NOMO-1 (cell line): ENCODE measurements around the gene MBD5.

Experiments used
- DNase-seq, 2 experiments: peaks; one replicate each; lab custom pipeline; 2025; ENCODE audit not compliant: unreplicated experiment in 2 of 2; lab: John Stamatoyannopoulos, UW

Gene MBD5

DNA sequence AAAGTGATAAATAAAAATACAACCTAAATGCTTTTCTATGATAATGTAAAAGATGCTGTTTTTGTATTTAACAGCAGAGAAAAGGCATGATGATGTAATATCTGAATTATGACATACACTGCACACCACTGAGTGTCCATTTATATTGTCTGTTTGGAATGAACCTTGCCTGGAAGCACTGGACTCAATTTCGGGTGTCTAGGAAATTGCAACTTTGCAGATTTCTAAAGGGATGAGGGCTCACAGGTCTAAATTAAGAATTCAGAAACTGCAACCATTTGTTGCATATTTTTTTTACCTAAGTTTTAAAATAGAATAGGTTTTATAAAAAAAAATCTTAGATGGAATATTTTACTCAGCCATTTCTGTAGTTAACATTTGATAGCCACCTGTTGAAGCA is 492.5 kb downstream of the MBD5 start:
- no peak for DNase-seq

DNA sequence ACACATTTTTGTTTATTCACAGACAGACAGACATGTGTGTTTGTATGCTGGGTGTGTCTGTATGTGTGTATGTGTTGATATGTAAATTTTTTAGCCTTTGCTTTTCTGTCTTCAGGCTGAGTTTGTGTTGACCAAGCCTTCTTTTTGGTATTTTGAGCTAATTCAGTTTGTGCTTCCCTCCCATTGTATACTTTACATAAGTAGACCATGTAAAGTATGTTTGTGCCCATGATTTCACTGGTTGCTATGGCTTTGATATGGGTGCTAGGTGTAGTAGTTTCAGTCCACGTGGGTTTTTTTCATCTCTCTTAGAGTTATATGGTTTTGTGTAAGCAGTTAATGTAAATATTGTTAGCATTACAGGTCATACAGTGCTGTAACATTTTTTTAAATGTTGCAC is 494.2 kb downstream of the MBD5 start:
- no peak for DNase-seq

DNA sequence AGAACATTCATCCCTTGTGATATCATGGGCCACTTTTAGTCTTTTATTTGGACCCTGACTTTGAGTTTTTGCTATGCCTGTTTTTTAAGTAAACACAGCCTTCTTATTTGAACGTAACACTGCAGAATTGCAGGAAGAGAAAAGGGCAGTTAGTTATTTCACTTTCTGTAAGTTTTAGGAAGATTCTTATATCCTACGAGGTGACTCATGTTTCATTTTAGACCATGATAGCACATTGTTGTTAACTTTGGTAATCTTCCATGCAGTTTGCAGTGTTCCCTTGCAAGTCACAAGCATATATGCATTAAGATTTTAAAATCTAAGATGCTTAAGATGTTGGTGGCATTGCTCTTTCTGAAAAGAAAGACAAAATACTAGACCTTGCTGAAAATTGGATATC is 495.1 kb downstream of the MBD5 start:
- no peak for DNase-seq

DNA sequence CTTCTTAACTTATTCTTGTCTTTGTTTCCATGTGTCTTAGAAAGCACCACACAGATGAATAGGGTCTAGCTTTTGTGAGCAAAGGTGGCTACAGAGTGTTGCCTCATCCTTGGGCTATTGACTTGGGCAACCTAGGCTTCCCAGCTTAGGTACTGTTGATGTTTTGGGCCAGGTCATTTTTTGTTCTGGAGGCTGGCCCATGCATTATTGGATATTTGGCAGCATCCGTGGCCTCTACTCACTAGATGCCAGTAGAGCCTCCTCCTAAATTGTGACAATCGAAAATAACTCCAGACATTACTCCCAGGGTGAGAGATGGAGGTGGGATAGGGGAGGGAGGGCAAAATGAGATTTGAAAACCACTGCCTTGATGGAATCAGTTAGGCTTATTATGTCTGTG is 496.4 kb downstream of the MBD5 start:
- no peak for DNase-seq

DNA sequence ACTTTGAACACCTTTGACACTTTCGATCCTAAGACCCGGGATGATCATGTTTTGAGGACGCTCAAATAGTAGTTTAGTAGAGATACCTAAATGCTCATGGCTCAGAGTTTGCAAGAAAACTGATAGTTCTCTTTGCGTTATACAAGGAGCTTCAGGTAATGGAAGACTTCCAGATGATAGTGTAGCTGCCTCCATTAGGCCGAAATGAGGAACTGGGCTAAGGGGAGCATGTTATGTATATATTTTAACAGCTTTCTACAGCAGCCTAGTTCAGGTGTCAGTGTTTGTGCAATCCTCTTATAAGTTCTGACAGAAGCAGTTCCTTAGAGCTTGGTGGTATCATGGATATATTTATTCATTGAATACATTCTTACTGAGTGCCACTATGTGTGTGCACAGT is 496.9 kb downstream of the MBD5 start:
- no peak for DNase-seq

DNA sequence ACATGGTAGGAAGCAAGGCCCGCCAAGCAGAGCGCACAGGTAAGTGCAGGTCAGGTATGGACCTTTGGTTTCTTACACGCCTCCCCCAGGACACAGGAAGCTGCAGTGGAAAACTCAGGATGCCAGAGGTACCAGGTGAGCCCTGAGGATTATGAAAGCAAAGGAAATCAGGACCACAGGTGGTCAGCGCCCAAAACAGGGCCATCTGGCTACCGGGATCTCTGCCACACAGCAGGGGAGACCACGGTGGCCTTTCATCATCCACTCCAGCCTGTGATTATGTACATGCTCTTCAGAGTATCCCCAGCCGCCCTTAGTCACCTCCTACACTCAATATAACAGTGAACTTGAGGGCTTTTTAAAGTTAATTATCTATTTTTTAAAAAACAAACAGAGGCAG is 498.1 kb downstream of the MBD5 start:
- no peak for DNase-seq

DNA sequence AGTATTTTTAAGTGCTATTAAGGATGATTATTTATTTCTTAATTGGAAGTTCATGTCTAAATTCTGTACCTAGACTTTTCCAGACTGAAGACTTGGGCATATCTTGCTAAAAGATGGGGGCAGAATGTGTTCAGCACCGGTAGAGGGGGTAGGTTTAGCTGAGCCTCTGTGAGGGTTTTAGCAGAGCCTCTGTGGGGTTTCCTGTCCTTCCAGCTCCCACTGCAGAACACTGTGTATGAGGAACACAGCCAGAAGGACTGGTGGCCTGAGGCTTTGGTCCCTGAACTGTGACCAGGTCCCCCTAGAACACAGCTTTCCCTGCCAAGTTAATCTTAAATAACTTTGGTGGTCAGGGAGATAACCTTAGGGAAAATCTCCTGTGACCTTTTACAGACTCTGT is 500.3 kb downstream of the MBD5 start:
- DNase-seq, result no peak

DNA sequence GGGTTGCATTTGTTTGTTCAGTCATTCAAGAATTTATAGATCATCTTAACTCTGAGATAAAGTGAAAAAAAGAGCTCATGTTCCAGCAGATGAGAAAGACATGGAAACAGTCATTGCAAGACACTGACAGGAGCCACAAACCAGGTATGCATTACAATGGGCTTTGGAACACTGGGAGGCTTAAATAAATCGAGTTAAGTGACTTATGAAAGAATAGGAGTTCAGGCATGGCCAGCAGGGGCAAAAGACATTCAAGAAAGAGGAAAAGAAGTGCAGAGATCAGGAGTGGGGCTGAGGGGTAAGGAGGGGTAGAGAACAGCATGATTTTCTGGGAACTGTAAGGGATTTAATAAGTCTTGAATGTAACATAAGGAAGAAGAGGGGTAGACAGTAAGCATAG is 502.4 kb downstream of the MBD5 start:
- DNase-seq, result no peak

DNA sequence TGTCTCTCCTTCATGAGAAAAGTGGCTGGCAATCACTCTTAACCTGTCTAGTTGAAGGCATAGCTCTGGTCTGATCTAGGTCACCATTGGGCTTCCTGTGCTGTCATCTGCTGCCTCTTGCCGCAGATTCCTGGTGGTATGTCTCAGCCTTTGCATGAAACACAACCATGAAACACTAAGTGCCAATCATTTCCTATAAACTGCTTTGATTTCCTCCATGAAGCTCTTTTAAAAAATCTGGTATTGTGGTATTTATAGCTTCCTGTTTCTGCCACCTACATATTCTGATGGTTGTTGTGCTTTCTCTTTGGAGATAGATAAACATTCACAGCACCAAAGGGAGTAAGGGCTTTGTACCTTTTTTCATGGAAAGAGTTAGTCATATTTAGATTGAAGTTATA is 503.6 kb downstream of the MBD5 start:
- no peak for DNase-seq

DNA sequence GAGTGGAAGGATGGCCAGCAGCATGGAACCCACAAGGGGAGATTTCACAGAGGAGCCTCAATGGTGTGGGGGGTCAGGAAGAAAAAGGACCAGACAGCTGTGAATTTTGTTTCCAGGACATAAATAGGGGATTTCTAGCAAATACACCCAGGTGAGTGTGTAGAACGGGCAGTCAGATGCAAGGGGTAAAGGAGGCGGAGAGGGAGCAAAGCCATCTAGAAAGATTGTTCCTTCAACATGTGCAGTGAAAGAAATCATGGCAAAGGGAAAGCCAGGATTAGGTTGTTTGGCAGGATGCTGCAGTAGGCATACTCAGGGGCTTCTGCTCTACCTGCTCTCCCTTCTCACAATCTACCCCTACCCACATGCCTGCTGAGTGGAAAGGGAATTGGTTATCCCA is 504.2 kb downstream of the MBD5 start:
- DNase-seq, result no peak

DNA sequence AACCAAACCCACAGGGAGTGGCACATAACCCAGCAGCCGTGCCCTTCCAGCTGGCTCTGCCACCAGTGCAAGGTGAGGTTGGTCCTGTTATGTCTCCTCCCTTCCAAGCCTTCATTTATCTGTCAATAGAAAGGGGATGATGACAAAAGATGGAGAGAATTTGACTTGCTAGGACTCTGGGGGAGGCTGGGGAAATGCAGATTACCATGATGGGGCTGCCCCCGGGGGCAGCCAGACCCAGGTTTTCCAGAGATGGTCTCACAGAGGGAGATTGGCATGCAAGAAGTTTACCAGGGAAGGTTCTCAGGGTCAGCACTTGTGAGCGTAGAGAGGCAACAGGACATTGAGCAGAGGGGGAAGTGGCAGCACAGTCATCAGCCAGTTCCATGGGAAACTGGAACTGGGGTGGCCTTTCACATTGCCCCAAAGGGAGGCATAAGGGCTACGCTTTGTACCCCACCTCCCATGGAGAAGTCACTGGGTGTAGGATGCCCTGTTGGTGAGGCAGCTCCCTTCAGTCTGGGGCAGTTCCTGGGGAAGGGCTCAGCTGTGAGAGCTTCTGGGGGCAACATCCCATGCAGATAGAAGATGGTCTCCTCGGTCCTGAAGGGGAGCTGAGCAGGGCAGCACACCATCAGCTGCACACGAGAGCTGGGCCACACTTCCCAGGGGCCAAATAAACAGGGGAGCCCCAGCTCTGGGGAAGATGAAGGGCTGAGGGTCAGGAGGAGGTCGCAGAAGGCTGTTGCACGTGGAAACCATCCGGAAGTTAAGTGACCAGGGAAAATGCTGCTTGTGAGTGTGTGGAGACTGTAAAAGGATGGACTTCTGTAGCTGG is 505.8 kb downstream of the MBD5 start:
- no peak for DNase-seq

DNA sequence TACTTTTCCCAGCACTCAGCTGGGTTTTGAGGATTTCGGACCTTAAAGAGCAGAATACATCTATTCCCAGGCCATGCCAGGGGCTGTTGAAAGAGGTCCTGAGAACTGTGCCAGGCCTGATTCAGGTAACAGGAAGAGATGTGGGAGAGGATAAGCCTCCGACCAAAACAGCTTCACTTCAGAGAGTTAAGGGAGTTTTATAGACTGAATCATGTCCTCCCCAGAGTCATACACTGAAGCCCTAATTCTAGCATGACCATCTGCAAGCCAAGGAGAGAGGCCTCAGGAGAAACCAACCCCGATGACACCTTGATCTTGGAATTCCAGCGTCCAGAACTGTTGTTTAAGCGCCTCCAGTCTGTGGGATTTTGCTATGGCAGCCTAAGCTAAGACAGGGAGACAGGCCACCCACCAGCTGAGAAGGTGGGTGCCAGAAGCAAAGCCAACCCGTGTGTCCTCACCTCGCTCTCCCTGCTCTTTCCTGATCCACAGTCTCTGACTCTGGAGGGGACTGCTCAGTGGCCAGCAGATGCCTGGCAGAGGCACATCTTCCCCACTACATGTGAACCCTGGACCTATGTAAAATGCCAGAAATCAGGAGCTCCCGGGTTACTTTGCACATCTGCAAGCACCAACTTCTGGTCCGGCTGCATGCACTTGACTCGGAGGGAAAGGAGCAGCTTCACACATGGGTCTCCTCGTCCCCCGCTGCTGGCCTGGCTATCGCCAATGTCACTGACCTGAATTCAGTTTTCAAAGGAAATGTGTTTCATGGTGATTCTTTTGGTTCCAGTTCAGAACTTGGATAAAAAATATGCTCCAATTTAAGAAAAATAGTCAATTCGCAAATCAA is 506.8 kb downstream of the MBD5 start:
- DNase-seq, result no peak

DNA sequence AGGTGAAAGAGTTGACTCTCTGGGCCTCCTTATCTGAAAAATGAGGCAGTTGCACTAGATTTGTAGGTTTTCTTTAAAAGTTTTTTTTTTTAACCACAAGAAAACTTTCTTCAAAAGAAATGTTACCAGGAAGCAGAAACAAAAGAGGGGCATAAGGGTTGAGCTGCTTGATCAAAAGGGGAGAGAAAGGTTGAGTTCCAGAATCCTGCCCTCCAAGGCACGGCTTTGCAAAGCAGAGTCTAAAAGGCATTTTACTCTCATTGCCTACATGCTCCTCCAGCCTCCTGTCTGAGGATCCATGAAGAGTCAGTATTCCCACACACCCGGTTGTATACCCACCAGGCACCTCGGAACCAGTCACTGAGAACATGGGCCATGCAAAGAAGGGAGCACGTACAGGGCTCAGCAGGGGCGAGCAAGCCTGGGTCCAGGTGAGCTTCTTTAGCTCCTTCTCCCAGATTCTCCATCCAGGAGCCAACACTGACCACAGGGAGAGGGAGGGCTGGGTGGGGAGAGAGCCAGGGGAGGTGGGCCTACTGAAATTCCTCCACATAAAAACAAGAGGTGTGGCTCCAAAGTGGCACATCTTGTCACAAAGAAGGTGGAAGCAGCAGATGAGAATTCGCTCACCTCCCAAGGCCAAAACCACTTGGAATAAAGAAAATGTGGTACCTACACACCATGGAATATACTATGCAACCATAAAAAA is 507.6 kb downstream of the MBD5 start:
- no peak for DNase-seq

DNA sequence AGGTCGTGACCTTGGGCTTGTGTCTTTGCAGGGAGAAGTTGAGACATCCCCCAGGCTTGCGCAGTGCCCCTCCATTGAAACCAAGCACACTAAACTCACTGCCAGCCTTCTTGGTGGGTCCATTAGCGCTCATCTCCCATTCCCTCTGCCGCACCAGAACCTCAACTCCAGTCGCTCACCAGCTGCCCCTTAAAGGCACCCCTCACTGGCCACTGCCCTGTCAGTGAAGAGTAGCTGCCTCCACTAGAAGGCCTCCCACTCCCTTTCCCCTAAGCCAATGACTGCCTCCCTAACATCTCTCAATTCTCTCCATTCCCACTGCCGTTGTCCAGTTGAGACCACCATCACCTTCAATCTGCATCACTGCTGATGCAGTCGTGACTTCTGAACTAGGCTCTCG is 508.9 kb downstream of the MBD5 start:
- no peak for DNase-seq

DNA sequence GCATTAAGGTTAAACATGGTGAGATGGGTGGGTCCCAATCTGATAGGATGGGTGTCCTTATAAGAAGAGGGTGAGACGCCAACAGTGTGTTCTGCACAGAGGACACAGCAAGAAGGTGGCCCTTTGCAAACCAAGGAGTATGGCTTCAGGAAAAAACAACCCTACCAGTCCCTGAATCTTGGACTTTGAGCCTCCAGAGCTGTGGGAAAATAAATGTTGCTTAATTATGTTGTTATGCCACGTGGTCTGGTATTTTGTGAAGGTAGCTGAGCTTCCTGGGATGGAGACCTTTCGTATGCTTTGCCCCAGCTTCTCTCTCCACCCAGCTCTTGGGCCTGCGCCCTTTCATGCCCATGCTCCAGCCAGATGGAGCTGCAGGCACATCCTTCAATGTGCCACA is 509.5 kb downstream of the MBD5 start:
- DNase-seq, result no peak

DNA sequence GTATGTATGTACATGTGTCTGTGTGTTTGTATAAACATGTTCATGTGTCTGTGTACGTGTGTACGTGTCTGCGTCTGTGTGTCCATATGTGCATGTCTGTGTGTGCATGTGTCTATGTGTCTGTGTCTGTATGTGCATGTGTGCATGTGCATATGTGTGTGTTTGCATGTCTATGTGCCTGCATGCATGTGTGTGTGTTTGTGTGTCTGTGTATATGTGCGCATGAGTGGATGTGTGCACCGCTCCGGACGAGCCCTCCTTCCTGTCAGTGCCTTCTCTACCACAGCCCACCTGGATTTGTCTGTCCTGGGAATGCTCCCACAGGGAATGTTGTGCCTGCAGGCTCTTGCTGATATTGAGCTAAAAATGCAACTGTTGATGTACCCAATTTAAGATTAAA is 510.3 kb downstream of the MBD5 start:
- DNase-seq, result no peak

DNA sequence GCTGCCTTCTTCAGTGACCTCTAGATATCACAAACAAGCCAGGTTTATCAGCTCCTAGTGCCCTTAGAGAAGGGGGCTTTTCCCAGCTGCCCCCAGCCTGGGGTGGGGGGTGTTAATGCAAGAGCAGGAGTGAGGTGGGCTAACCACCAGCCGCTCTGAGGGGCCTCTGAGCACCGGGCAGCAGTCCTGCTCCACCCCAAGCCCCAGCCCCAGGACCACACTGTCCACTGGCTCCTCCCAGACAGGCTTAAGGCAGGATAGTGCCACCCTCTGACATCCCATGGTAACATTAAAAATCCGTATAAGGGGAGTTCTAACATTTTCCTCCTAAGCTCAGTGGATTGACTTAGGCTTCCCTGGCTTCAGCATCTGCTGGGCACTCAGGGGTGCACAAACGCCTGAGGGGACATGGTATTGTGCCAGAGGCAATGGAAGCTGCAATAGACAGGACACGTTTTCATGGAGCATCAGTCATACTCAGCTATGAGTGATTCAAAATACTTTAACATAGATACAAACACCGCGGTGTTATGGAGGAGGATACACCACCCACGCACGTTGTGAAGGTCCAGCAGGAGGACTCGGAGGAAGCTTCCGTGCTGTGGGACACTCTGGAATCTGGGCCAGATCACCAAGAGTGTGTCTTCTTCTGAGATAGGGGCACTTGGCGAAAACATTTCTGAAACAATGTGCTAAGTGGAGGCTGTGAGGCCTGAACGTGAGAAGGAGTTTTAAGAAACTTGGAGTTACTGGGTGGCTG is 511.0 kb downstream of the MBD5 start:
- no peak for DNase-seq

DNA sequence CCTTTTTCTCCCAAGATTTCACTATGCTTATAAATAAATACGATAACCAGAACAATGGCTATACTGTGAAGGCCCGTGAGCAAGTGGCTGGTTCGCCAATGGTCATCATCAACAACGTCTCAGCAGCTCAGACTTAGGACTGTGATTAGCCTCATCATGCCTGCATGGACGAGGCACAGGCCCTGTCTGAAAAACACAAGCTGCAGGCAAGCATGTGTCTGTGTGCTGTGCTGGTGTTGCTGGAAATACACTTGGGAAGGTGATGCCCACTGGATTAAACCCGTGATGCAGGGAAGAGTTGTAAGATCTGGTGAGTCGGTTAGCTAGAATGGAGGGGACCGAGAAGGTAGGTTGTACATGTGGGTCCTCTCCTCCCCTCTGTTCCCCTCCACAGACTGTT is 512.1 kb downstream of the MBD5 start:
- DNase-seq, result no peak

DNA sequence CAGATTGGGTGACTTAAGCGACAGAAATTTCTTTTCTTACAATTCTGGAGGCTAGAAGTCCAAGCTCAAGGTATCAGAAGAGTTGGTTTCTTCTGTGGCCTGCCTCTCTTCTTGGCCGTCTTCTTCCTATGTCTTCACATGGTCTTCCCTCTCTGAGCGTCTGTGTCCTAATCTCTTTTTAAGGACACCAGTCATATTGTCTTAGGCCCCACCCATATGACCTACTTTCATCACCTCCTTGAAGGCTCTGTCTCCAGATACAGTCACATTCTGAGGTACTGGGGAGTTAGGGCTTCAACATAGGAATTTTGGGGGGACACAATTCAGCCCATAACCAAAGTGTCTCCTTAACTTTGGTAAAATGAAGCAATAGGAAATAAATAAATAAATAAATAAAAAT is 512.8 kb downstream of the MBD5 start:
- DNase-seq, result no peak

DNA sequence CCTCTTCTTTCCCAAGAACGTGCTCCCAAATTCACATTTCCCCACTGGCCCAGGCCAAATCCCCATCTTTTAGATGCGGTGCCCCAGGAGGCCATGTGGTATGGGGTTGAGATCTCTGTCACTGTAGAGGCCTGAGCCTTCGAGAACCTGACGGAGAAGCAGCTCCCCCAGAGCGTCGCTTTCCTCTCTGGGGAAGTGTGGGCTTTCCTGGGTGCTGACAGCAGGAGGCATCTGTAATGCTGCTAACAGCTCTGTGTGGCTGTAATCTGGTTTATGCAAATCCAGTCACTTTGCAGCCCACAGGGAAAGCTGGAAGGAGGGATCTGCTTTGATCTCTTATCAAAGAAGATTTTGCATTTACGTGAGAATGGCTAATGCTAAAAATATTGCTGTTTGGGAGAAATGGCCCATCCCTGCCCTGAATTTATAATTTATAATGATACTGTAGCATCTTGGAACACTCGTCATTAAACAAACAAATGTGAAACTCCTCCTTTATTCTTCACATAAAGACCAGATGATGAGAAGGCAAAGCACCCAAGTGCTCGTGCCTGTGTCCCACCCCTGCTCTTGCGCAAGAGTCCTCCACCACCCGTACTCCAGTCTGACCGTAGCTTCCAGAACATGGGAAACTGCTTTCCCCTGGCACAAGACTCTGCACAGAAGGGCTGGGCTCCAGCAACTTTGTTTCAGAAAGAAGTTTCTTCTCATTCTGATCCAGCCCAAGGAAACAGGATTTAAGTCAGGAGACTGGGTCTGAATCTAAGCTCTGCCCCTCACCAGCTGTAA is 513.7 kb downstream of the MBD5 start:
- no peak for DNase-seq
